CD14-positive monocyte (primary cell): ENCODE results near the gene AGGF1. TPM values are rescaled to one million over a fixed set of nuclear protein-coding genes. Genes with fewer than 3 reads are reported as not detected.

Experiments used
- DNase-seq, 3 donors: peaks; one replicate each; pipeline ENCODE4 v3.0.0-alpha.2; 2011 to 2022
- H2AFZ ChIP-seq: 2 replicates; pipeline ENCODE4 v1.6.0; 2012; ENCODE audit warnings: mild to moderate bottlenecking, low read depth, low read length, inconsistent platforms; ENCODE audit not compliant: insufficient read depth, poor library complexity, severe bottlenecking
- H3K27ac ChIP-seq, 2 donors: 1 replicate in 1 of 2; 2 replicates in 1 of 2; pipeline ENCODE4 v1.5.1; 2012 to 2013; ENCODE audit warnings: low read length in 2 of 2, control low read depth in 1 of 2, inconsistent platforms in 1 of 2, low read depth in 1 of 2, mild to moderate bottlenecking in 1 of 2
- H3K27me3 ChIP-seq, 2 donors: one replicate each; pipeline versions ENCODE4 v1.6.0 to v1.6.1; 2011 to 2013; ENCODE audit warnings: low read length in 2 of 2; ENCODE audit not compliant: control insufficient read depth in 2 of 2, insufficient read depth in 2 of 2
- H3K36me3 ChIP-seq, 2 donors: replicated peaks in 1 of 2; 1 replicate in 1 of 2; 2 replicates in 1 of 2; pipeline versions ENCODE4 v1.5.1 to v1.6.1; 2012 to 2013; ENCODE audit warnings: low read length in 2 of 2, control low read depth in 1 of 2, inconsistent platforms in 1 of 2, mild to moderate bottlenecking in 1 of 2; ENCODE audit not compliant: insufficient read depth in 2 of 2, control insufficient read depth in 1 of 2
- H3K4me1 ChIP-seq, 2 donors: 1 replicate in 1 of 2; 2 replicates in 1 of 2; pipeline versions ENCODE4 v1.5.1 to v1.6.1; 2012 to 2013; ENCODE audit warnings: low read length in 2 of 2, control low read depth in 1 of 2, inconsistent platforms in 1 of 2, mild to moderate bottlenecking in 1 of 2, moderate library complexity in 1 of 2; ENCODE audit not compliant: insufficient read depth in 2 of 2, control insufficient read depth in 1 of 2
- H3K4me2 ChIP-seq: replicated peaks from 2 replicates; pipeline ENCODE3; 2012; ENCODE audit warnings: low read length, moderate library complexity, mild to moderate bottlenecking; ENCODE audit not compliant: poor library complexity, severe bottlenecking; ENCODE audit errors: extremely low read depth
- H3K4me3 ChIP-seq, 3 experiments: fragments of 200-600 bp in 1 of 3; sonication (generic) in 1 of 3; replicated peaks in 1 of 3; 1 replicate in 2 of 3; 2 replicates in 1 of 3; pipeline ENCODE4 v1.5.1; 2011 to 2013; ENCODE audit warnings: low read length in 3 of 3, mild to moderate bottlenecking in 3 of 3, control low read depth in 2 of 3, low read depth in 2 of 3, inconsistent platforms in 1 of 3, moderate library complexity in 1 of 3
- H3K79me2 ChIP-seq: 2 replicates; pipeline ENCODE4 v1.6.0; 2012; ENCODE audit warnings: mild to moderate bottlenecking, control low read depth, inconsistent platforms, low read length, moderate library complexity; ENCODE audit not compliant: insufficient read depth
- H3K9ac ChIP-seq: 2 replicates; pipeline ENCODE4 v1.6.0; 2017; ENCODE audit warnings: low read length, mild to moderate bottlenecking; ENCODE audit not compliant: insufficient read depth, poor library complexity, severe bottlenecking
- H3K9me3 ChIP-seq, 2 donors: replicated peaks in 1 of 2; 1 replicate in 1 of 2; 2 replicates in 1 of 2; pipeline versions ENCODE4 v1.5.1 to v1.6.1; 2012 to 2013; ENCODE audit warnings: low read length in 2 of 2, control low read depth in 1 of 2; ENCODE audit not compliant: control insufficient read depth in 1 of 2, insufficient read depth in 1 of 2
- H4K20me1 ChIP-seq: 2 replicates; pipeline ENCODE4 v1.6.0; 2012; ENCODE audit warnings: mild to moderate bottlenecking, low read length, control low read depth, moderate library complexity; ENCODE audit not compliant: insufficient read depth
- H3K27ac Mint-ChIP-seq, 7 donors: one replicate each; pipeline ENCODE4 v1.8.0; 2020; ENCODE audit warnings: mild to moderate bottlenecking in 7 of 7, mixed read lengths in 7 of 7, moderate library complexity in 6 of 7, inconsistent platforms in 2 of 7
- H3K27me3 Mint-ChIP-seq, 3 donors: one replicate each; pipeline ENCODE4 v1.8.0; 2021 to 2022; ENCODE audit warnings: low read depth in 3 of 3, mild to moderate bottlenecking in 3 of 3, mixed read lengths in 3 of 3, moderate library complexity in 3 of 3, inconsistent platforms in 1 of 3
- H3K36me3 Mint-ChIP-seq, 2 donors: one replicate each; pipeline ENCODE4 v1.8.0; 2020; ENCODE audit warnings: mixed read lengths in 2 of 2, inconsistent platforms in 1 of 2, mild to moderate bottlenecking in 1 of 2
- H3K4me1 Mint-ChIP-seq: one replicate; pipeline ENCODE4 v1.8.0; 2020; ENCODE audit warnings: mild to moderate bottlenecking, mixed read lengths
- H3K4me3 Mint-ChIP-seq, 2 donors: one replicate each; pipeline ENCODE4 v1.8.0; 2020; ENCODE audit warnings: mild to moderate bottlenecking in 2 of 2, mixed read lengths in 2 of 2, moderate library complexity in 1 of 2
- H3K9me3 Mint-ChIP-seq, 7 donors: one replicate each; pipeline ENCODE4 v1.8.0; 2020 to 2022; ENCODE audit warnings: mixed read lengths in 7 of 7, mild to moderate bottlenecking in 6 of 7, moderate library complexity in 6 of 7, inconsistent platforms in 2 of 7
- WGBS: methylation state at CpG from one replicate; pipeline ENCODE4 v1.1.5; 2013; ENCODE audit warnings: missing lambda C conversion rate; ENCODE audit not compliant: insufficient coverage; 5-methylcytosine and 5-hydroxymethylcytosine counted together
- intact Hi-C, 2 donors: fragments of 100-400 bp; cut with micrococcal nuclease; formaldehyde crosslinking; loops; one replicate each; pipeline versions ENCODE4 v1.15.0 to v1.15.1; 2023
- polyA plus RNA-seq, 3 donors: library from polyadenylated mRNA; depleted of rRNA in 1 of 3; unstranded in 2 of 3; stranded (reverse) in 1 of 3; fragments of 300-500 nt in 2 of 3; fragments of >200 nt in 1 of 3; fragmentation: Illumina TruSeq in 2 of 3; gene quantifications; 1 replicate in 2 of 3; 2 replicates in 1 of 3; pipeline ENCODE4 v1.2.3, GENCODE V29; 2012 to 2021
- TF ChIP-seq, protein P1 (sequence below): fragments of 200-600 bp; IDR thresholded peaks from one replicate; pipeline ENCODE4 v1.8.0; 2022; ENCODE audit warnings: antibody characterized with exemption, mild to moderate bottlenecking

Gene AGGF1
- polyA plus RNA-seq, 3 donors = 8.0 to 21.9 (median 13.0) TPM

DNA sequence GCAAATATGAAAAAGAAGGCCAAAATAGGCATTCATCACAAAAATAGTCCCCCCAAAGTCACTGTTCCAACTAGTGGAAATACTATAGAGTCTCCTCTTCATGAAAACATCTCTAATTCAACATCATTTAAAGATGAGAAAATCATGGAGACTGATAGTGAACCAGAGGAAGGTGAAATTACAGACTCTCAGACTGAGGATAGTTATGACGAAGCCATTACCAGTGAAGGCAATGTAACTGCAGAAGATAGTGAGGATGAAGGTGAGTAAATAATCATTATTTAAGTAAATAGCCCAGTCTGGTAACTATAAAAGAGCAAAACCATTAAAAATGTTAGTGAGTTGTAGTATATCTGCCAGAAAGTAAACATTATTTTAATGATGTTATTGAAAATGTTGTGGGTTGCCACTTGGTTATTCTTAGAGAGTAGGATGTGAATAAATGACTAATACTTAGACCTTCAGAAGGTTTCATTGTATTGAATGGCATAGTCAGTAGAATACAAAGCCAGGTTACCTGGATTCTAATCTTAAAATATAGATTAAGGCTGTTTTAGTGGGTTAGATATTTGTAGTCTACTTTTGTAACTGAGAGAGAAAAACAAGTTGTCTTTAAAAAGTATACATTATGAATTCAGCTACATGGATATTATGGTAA, 16.3 kb downstream of the AGGF1 start:
- no peaks in the 10 kb centered on the region for H3K9me3 ChIP-seq
- no peaks in the 10 kb centered on the region for H4K20me1 ChIP-seq
- intact Hi-C loops = no loop called here
- no peak overlapping the region for H2AFZ ChIP-seq
- H3K4me2 ChIP-seq = no peak overlapping the region
- no peaks in the 10 kb centered on the region for H3K4me1 ChIP-seq
- no peak overlapping the region for H3K9ac ChIP-seq
- DNase-seq = no peak
- Mint-ChIP-seq H3K4me3 (no peak overlapping the region), H3K27me3 (peaks cover 0 to 1% (median 0%) of the 10 kb centered on the region in 3 donors), H3K9me3 (no peaks in the 10 kb centered on the region), H3K36me3 (peaks cover 47 to 52% of the 10 kb centered on the region in 2 donors), H3K4me1 (no peaks in the 10 kb centered on the region), H3K27ac (no peak overlapping the region)
- H3K27me3 ChIP-seq = no peaks in the 10 kb centered on the region
- no peaks in the 10 kb centered on the region for H3K79me2 ChIP-seq
- H3K27ac ChIP-seq = no peak overlapping the region
- no peak overlapping the region for H3K4me3 ChIP-seq
- TF ChIP-seq, protein P1, sequence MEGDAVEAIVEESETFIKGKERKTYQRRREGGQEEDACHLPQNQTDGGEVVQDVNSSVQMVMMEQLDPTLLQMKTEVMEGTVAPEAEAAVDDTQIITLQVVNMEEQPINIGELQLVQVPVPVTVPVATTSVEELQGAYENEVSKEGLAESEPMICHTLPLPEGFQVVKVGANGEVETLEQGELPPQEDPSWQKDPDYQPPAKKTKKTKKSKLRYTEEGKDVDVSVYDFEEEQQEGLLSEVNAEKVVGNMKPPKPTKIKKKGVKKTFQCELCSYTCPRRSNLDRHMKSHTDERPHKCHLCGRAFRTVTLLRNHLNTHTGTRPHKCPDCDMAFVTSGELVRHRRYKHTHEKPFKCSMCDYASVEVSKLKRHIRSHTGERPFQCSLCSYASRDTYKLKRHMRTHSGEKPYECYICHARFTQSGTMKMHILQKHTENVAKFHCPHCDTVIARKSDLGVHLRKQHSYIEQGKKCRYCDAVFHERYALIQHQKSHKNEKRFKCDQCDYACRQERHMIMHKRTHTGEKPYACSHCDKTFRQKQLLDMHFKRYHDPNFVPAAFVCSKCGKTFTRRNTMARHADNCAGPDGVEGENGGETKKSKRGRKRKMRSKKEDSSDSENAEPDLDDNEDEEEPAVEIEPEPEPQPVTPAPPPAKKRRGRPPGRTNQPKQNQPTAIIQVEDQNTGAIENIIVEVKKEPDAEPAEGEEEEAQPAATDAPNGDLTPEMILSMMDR = no peak
- H3K36me3 ChIP-seq = peaks cover 53 to 70% of the 10 kb centered on the region in 2 donors
- no CpG with 5 or more reads among the region's 1 CpG for WGBS

DNA sequence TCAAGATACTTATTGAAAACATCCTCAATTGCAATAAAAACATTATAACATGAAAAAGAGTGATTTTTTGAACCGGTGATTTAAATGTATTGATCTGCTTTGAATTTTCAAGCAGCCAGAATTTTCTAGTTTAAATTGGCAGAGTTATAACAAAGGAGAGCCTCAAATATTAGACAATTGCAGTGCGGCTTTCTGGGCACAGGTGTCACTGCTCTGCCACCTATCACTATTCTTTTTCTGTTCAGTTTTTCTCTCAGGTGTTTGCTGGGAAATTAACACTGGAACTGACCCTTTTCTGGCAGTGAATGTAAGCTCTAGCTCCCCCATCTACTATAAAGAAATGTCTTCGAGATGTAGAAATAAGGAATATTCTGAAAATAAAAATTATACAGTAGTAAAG, 33.8 kb downstream of the AGGF1 start:
- Mint-ChIP-seq H3K27me3 (no peaks in the 10 kb centered on the region), H3K27ac (peak overlapping the region in 2 of 7 donors; percentile 4 to 21), H3K4me1 (peaks cover 27% of the 10 kb centered on the region), H3K4me3 (no peak overlapping the region), H3K36me3 (peaks cover 45 to 59% of the 10 kb centered on the region in 2 donors), H3K9me3 (peaks cover 0 to under 1% (median 0%) of the 10 kb centered on the region in 7 donors)
- peaks cover 10% of the 10 kb centered on the region for H3K79me2 ChIP-seq
- peaks cover 26 to 41% of the 10 kb centered on the region in 2 donors for H3K4me1 ChIP-seq
- no peaks in the 10 kb centered on the region for H3K27me3 ChIP-seq
- no peak overlapping the region for H2AFZ ChIP-seq
- H3K9ac ChIP-seq = no peak overlapping the region
- H3K27ac ChIP-seq = peak overlapping the region in 1 of 2 donors; percentile 66
- TF ChIP-seq, protein P1 = no peak
- DNase-seq = no peak
- no peaks in the 10 kb centered on the region for H3K9me3 ChIP-seq
- no peaks in the 10 kb centered on the region for H4K20me1 ChIP-seq
- peaks cover 51 to 66% of the 10 kb centered on the region in 2 donors for H3K36me3 ChIP-seq
- no peak overlapping the region for H3K4me2 ChIP-seq
- intact Hi-C loops = no loop called here
- H3K4me3 ChIP-seq = no peak overlapping the region
- WGBS = 100% methylated on average over 1 of the region's 3 CpGs
